ENCODE measurements around the gene MAP3K5. TPM values are rescaled to one million over a fixed set of nuclear protein-coding genes. Genes with fewer than 3 reads are reported as not detected.

MAP3K5 gene
- total RNA-seq, 1 donor from 2014 or later, result 4.7 TPM

DNA sequence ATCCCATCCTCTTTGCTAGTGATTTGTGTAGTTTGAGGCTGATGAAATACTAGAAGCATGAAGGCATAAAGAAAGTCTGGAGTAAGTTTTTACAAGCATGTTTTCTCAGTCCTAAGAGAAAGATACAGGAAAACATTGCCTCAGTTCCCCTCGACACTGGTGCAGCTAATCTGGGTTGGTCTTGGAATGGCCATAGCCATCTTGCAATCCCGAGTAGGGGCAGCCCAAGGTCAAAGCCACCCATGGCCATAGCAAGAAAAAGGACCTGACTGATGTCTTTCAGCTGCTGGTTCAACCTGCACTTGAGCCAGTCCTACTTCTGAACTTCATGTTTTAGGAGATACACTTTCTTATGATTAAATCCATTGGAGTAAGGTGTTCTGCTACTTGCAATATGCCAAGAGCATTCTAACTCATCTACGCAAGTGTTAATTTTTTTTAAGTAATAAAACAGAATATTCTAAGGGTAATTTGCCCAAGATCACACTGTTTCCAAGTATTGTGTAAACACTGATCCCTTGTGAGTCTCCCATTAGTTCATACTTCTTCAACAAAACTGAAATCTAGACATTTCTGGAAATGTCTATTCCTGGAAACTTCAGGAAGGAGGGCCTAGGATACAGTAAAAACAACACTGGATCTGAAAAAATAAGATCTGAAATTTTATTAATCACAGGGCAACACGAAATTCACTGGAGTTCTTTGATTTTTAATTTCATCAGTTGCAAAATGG lies 108.9 kb downstream of the MAP3K5 start:
- TF ChIP-seq, protein P1, sequence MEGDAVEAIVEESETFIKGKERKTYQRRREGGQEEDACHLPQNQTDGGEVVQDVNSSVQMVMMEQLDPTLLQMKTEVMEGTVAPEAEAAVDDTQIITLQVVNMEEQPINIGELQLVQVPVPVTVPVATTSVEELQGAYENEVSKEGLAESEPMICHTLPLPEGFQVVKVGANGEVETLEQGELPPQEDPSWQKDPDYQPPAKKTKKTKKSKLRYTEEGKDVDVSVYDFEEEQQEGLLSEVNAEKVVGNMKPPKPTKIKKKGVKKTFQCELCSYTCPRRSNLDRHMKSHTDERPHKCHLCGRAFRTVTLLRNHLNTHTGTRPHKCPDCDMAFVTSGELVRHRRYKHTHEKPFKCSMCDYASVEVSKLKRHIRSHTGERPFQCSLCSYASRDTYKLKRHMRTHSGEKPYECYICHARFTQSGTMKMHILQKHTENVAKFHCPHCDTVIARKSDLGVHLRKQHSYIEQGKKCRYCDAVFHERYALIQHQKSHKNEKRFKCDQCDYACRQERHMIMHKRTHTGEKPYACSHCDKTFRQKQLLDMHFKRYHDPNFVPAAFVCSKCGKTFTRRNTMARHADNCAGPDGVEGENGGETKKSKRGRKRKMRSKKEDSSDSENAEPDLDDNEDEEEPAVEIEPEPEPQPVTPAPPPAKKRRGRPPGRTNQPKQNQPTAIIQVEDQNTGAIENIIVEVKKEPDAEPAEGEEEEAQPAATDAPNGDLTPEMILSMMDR (conservative IDR thresholded peaks at IDR 0.05), result no peak
- H3K27me3 Mint-ChIP-seq, result no peaks in the 10 kb centered on the region
- no peaks in the 10 kb centered on the region for H3K4me1 Mint-ChIP-seq (ENCODE audit: unreplicated experiment)
- peaks cover 6% of the 10 kb centered on the region for H3K9me3 Mint-ChIP-seq
- no peak overlapping the region for H3K4me3 Mint-ChIP-seq
- H3K36me3 Mint-ChIP-seq, result no peaks in the 10 kb centered on the region
- DNase-seq (ENCODE audit: extremely low spot score, unreplicated experiment), result no peak
- no peak overlapping the region for H3K27ac Mint-ChIP-seq

DNA sequence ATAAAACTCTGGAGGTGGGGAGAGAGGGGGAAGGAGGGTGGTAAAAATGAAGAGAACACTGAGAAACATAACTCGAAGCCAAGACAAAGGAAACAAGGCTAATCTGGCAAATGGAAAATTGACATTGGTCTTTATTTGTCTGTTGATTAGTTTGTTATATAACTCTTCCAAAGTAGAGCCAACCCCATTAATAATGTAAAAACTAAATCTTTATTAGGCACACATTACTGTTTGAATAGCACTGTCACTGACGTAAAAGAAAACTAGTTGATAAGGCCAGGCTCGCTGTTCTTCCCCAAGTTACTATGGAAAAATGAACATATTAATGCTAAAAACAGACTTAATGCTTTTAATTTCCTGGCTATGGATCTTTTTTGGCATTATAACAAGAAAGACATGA lies 110.0 kb downstream of the MAP3K5 start:
- Mint-ChIP-seq H3K4me3 (no peak overlapping the region), H3K27ac (no peak overlapping the region), H3K4me1 (ENCODE audit: unreplicated experiment) (no peaks in the 10 kb centered on the region), H3K9me3 (peaks cover 1% of the 10 kb centered on the region), H3K27me3 (no peaks in the 10 kb centered on the region), H3K36me3 (peaks cover 3% of the 10 kb centered on the region)
- TF ChIP-seq, protein P1 (conservative IDR thresholded peaks at IDR 0.05), result no peak
- no peak for DNase-seq (ENCODE audit: extremely low spot score, unreplicated experiment)

DNA sequence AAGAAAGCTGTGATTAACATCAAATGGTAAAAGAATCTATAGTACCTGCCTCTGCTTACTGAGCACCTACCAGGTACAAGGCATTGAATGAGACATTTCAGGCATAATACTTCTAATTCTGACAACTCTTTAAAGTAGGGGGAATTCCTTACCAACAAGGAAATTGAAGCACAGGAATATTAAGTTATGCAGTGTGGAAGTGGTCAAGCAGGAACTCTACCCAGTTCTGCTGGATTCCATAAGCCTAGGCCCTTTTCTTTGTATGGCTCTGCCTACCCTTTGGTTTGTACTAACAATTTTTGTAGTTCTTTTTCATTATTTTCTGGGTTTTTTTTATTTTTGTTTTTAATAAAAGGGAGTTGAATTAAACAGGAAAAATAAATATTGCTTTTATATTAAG lies 114.5 kb downstream of the MAP3K5 start:
- Mint-ChIP-seq H3K9me3 (no peaks in the 10 kb centered on the region), H3K36me3 (peaks cover 10% of the 10 kb centered on the region), H3K4me1 (ENCODE audit: unreplicated experiment) (no peaks in the 10 kb centered on the region), H3K27me3 (no peaks in the 10 kb centered on the region), H3K4me3 (peak overlapping the region; percentile 76), H3K27ac (peak overlapping the region; percentile 98)
- DNase-seq (ENCODE audit: extremely low spot score, unreplicated experiment), result no peak
- TF ChIP-seq, protein P1 (conservative IDR thresholded peaks at IDR 0.05), result no peak

DNA sequence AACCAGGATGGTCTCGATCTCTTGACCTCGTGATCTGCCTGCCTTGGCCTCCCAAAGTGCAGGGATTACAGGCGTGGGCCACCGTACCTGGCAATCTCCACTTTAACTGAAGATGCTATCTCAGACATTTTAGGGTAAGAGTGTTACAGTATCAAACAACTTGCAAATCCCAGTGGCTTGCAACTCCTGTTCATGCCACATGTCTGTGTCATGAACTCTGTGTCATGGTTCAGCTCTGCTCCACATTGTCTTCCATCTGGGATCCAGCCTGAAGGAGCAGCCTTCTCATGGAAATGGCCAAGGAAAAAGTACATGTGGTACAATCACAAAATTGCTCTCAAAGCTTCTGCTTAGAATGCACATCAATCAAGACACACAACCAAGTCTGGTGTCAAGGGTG lies 114.9 kb downstream of the MAP3K5 start:
- Mint-ChIP-seq H3K4me3 (peak overlapping the region; percentile 76), H3K9me3 (no peaks in the 10 kb centered on the region), H3K4me1 (ENCODE audit: unreplicated experiment) (no peaks in the 10 kb centered on the region), H3K27ac (peak overlapping the region; percentile 98), H3K27me3 (no peaks in the 10 kb centered on the region), H3K36me3 (peaks cover 10% of the 10 kb centered on the region)
- TF ChIP-seq, protein P1 (conservative IDR thresholded peaks at IDR 0.05), result no peak
- no peak for DNase-seq (ENCODE audit: extremely low spot score, unreplicated experiment)

DNA sequence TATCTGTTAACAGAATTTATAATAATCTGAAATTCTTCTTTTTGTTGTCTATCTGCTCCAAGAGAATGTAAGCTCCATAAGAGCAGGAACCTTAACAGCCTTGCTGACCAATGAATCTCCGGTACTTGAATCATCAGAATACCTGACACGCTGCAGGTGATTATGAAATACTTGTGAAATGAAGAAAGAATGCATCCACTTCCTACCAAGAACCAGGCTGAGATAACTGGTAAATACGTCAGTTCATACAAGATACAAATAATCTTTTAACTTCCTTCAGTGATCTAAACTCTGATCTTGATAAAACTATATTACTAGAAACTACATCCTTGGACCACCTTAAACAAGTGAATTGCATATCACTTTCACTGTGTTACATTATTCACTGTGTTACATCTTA lies 116.2 kb downstream of the MAP3K5 start:
- peaks cover 10% of the 10 kb centered on the region for H3K36me3 Mint-ChIP-seq
- H3K4me3 Mint-ChIP-seq, result no peak overlapping the region
- no peaks in the 10 kb centered on the region for H3K4me1 Mint-ChIP-seq (ENCODE audit: unreplicated experiment)
- no peaks in the 10 kb centered on the region for H3K27me3 Mint-ChIP-seq
- DNase-seq (ENCODE audit: extremely low spot score, unreplicated experiment), result no peak
- no peaks in the 10 kb centered on the region for H3K9me3 Mint-ChIP-seq
- TF ChIP-seq, protein P1 (conservative IDR thresholded peaks at IDR 0.05), result no peak
- peak overlapping the region; percentile 57 for H3K27ac Mint-ChIP-seq

Data from type B pancreatic cell (in vitro differentiated cells).